RWPE2 (cell line): ENCODE measurements around the gene CDCA4.
A peak's percentile ranks its signal among the peaks of the same experiment; 100 is the strongest.

Source experiments
- ATAC-seq: fragments of 200-7000 bp; cut with Tn5 transposase; 3 replicates; pipeline ENCODE4 v1.9.1; 2021; ENCODE audit warnings: low read depth
- DNase-seq: peaks from one replicate; pipeline ENCODE4 v3.0.0-alpha.2; 2020; ENCODE audit warnings: low spot score
- H3K27ac ChIP-seq: fragments of 450-650 bp; 2 replicates; pipeline ENCODE4 v1.5.1; 2017; ENCODE audit warnings: mild to moderate bottlenecking; ENCODE audit not compliant: poor library complexity, severe bottlenecking
- H3K27me3 ChIP-seq: fragments of 250-450 bp; sonication (Bioruptor Pico); 2 replicates; pipeline ENCODE4 v1.5.1; 2021; ENCODE audit warnings: mild to moderate bottlenecking, moderate library complexity; ENCODE audit not compliant: insufficient read depth, poor library complexity, severe bottlenecking
- H3K36me3 ChIP-seq: fragments of 250-450 bp; sonication (Bioruptor Pico); 2 replicates; pipeline ENCODE4 v1.5.1; 2020; ENCODE audit warnings: low read depth, mild to moderate bottlenecking, moderate library complexity
- H3K4me1 ChIP-seq: fragments of 250-450 bp; sonication (Bioruptor Pico); 2 replicates; pipeline ENCODE4 v1.5.1; 2021; ENCODE audit warnings: mild to moderate bottlenecking, moderate library complexity; ENCODE audit not compliant: insufficient read depth, poor library complexity, severe bottlenecking
- H3K4me3 ChIP-seq: fragments of 250-450 bp; sonication (Bioruptor Pico); 2 replicates; pipeline ENCODE4 v1.5.1; 2021; ENCODE audit warnings: mild to moderate bottlenecking, moderate library complexity; ENCODE audit not compliant: severe bottlenecking
- H3K9me3 ChIP-seq: fragments of 250-450 bp; sonication (Bioruptor Pico); 2 replicates; pipeline ENCODE4 v1.5.1; 2021; ENCODE audit warnings: mild to moderate bottlenecking, moderate library complexity; ENCODE audit not compliant: severe bottlenecking
- CTCF ChIP-seq: fragments of 450-650 bp; IDR thresholded peaks from one replicate; pipeline ENCODE4 v1.5.1; 2017; ENCODE audit warnings: mild to moderate bottlenecking, moderate library complexity; ENCODE audit not compliant: poor library complexity, severe bottlenecking

Gene CDCA4

GRCh38 chr14:104999361-104999760 lies 21.5 kb downstream of the CDCA4 start:
- Histone ChIP-seq H3K4me3 (no peak overlapping the region), H3K36me3 (peaks cover 19% of the 10 kb centered on the region), H3K27ac (no peak overlapping the region), H3K9me3 (no peaks in the 10 kb centered on the region), H3K27me3 (no peaks in the 10 kb centered on the region), H3K4me1 (peaks cover 7% of the 10 kb centered on the region)
- peak; percentile 48 for DNase-seq
- no peak for ATAC-seq
- TF ChIP-seq CTCF, result no peak

GRCh38 chr14:104998801-104999200 lies 22.1 kb downstream of the CDCA4 start:
- ATAC-seq (no peak), DNase-seq (peak; percentile 52)
- H3K9me3 ChIP-seq, result no peaks in the 10 kb centered on the region
- H3K36me3 ChIP-seq, result peaks cover 23% of the 10 kb centered on the region
- H3K27ac ChIP-seq, result no peak overlapping the region
- H3K27me3 ChIP-seq, result no peaks in the 10 kb centered on the region
- TF ChIP-seq CTCF, result no peak
- peaks cover 1% of the 10 kb centered on the region for H3K4me1 ChIP-seq
- no peak overlapping the region for H3K4me3 ChIP-seq

GRCh38 chr14:104996483-104996882 lies 24.4 kb downstream of the CDCA4 start:
- no peak overlapping the region for H3K4me3 ChIP-seq
- no peak for TF ChIP-seq CTCF
- no peak for ATAC-seq

GRCh38 chr14:104996032-104996431 lies 24.9 kb downstream of the CDCA4 start:
- H3K27me3 ChIP-seq, result no peaks in the 10 kb centered on the region
- DNase-seq (peak; percentile 70), ATAC-seq (no peak)
- H3K9me3 ChIP-seq, result no peaks in the 10 kb centered on the region
- TF ChIP-seq CTCF, result no peak
- no peak overlapping the region for H3K27ac ChIP-seq
- H3K4me1 ChIP-seq, result no peaks in the 10 kb centered on the region
- H3K4me3 ChIP-seq, result no peak overlapping the region
- H3K36me3 ChIP-seq, result peaks cover 49% of the 10 kb centered on the region

More at GRCh38 chr14:104996483-104996882, 24.4 kb downstream of the CDCA4 start:
- peak; percentile 60 for DNase-seq
- Histone ChIP-seq H3K36me3 (peaks cover 45% of the 10 kb centered on the region), H3K4me1 (no peaks in the 10 kb centered on the region), H3K27ac (no peak overlapping the region), H3K9me3 (no peaks in the 10 kb centered on the region), H3K27me3 (no peaks in the 10 kb centered on the region)

GRCh38 chr14:104994978-104995377 lies 25.9 kb downstream of the CDCA4 start:
- H3K27ac ChIP-seq, result no peak overlapping the region
- peaks cover 49% of the 10 kb centered on the region for H3K36me3 ChIP-seq
- H3K4me1 ChIP-seq, result no peaks in the 10 kb centered on the region
- peak; percentile 54 for DNase-seq
- ATAC-seq, result 0 out of 3 replicates have a peak, but pooled peaks have one; percentile 2
- no peak for TF ChIP-seq CTCF
- no peak overlapping the region for H3K4me3 ChIP-seq
- H3K27me3 ChIP-seq, result no peaks in the 10 kb centered on the region
- no peaks in the 10 kb centered on the region for H3K9me3 ChIP-seq
